DND-41 (cell line): ENCODE data around the gene TFEB.

Source experiments
- ATAC-seq: fragments of 200-7000 bp; cut with Tn5 transposase; 3 replicates; pipeline ENCODE4 v1.9.1; 2021; ENCODE audit warnings: low read depth; ENCODE audit not compliant: insufficient read depth
- DNase-seq: peaks from one replicate; pipeline ENCODE4 v3.0.0-alpha.2; 2020
- H2AFZ ChIP-seq: 2 replicates; pipeline ENCODE4 v1.6.0; 2012; ENCODE audit warnings: low read depth, low read length
- H3K27ac ChIP-seq: 2 replicates; pipeline ENCODE4 v1.5.1; 2012; ENCODE audit warnings: low read length, inconsistent platforms
- H3K27me3 ChIP-seq: fragments of 200-600 bp; sonication (generic); 2 replicates; pipeline ENCODE4 v1.6.0; 2012; ENCODE audit warnings: low read length, mild to moderate bottlenecking, inconsistent platforms; ENCODE audit not compliant: insufficient read depth, poor library complexity
- H3K36me3 ChIP-seq: 2 replicates; pipeline ENCODE4 v1.5.1; 2012; ENCODE audit warnings: low read length, inconsistent platforms; ENCODE audit not compliant: insufficient read depth
- H3K4me1 ChIP-seq: 2 replicates; pipeline ENCODE4 v1.5.1; 2012; ENCODE audit warnings: mild to moderate bottlenecking, low read length; ENCODE audit not compliant: insufficient read depth
- H3K4me2 ChIP-seq: 2 replicates; pipeline ENCODE4 v1.6.0; 2012; ENCODE audit warnings: mild to moderate bottlenecking, moderate library complexity, low read length, inconsistent platforms; ENCODE audit not compliant: insufficient read depth
- H3K4me3 ChIP-seq, 2 experiments: fragments of 200-600 bp in 1 of 2; shearing (Covaris generic) in 1 of 2; 2 replicates each; pipeline ENCODE4 v1.5.1; 2012 to 2016; ENCODE audit warnings: inconsistent platforms in 2 of 2, low read length in 2 of 2, mild to moderate bottlenecking in 2 of 2, low read depth in 1 of 2, moderate library complexity in 1 of 2
- H3K79me2 ChIP-seq: 2 replicates; pipeline ENCODE4 v1.6.0; 2012; ENCODE audit warnings: low read length, inconsistent platforms; ENCODE audit not compliant: insufficient read depth
- H3K9ac ChIP-seq: 2 replicates; pipeline ENCODE4 v1.6.0; 2012; ENCODE audit warnings: low read depth, mild to moderate bottlenecking, inconsistent platforms, low read length, moderate library complexity
- H3K9me3 ChIP-seq: 2 replicates; pipeline ENCODE4 v1.5.1; 2012; ENCODE audit warnings: low read length, moderate library complexity, mild to moderate bottlenecking, inconsistent platforms; ENCODE audit not compliant: insufficient read depth, severe bottlenecking
- H4K20me1 ChIP-seq: 2 replicates; pipeline ENCODE4 v1.6.0; 2012; ENCODE audit warnings: low read length; ENCODE audit not compliant: insufficient read depth
- EZH2 ChIP-seq: IDR thresholded peaks from 3 replicates; pipeline ENCODE4 v1.6.1; 2012; ENCODE audit warnings: borderline replicate concordance, low read depth, mild to moderate bottlenecking, moderate library complexity, low read length, inconsistent platforms; ENCODE audit not compliant: severe bottlenecking
- TF ChIP-seq, protein P1 (sequence below): IDR thresholded peaks from 2 replicates; pipeline ENCODE4 v1.5.1; 2012; ENCODE audit warnings: borderline replicate concordance, low read length, moderate library complexity, mild to moderate bottlenecking; ENCODE audit not compliant: poor library complexity, severe bottlenecking; ENCODE audit errors: extremely low read depth

Gene TFEB

DNA sequence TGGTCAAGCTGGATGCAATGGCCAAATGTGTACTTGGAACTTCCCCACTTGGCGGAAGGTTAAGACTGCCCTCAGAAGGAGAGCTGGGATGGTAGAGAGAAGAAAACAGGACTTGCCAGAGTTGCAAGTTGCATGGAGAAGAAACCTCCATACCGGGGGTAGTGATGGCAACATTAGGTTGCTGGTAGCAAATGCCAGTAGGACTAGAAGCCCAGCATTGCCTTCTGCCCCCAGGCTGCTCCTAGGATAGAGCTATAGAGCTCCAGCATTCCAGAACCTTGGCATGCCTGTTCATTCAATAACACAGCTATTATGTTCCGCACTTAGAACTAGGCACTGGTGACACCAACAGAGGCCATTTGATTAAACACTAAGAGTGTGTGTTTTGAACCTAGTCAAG, 26.6 kb downstream of the TFEB start:
- H3K27ac ChIP-seq: peak overlapping the region; percentile 72; the same call in 1 of the 2 replicates
- H3K36me3 ChIP-seq: no peaks in the 10 kb centered on the region
- H3K9me3 ChIP-seq: no peaks in the 10 kb centered on the region
- no peak overlapping the region for H2AFZ ChIP-seq
- DNase-seq: no peak
- no peaks in the 10 kb centered on the region for H3K27me3 ChIP-seq
- no peaks in the 10 kb centered on the region for H4K20me1 ChIP-seq
- H3K4me1 ChIP-seq: peaks cover 25% of the 10 kb centered on the region
- TF ChIP-seq, protein P1, sequence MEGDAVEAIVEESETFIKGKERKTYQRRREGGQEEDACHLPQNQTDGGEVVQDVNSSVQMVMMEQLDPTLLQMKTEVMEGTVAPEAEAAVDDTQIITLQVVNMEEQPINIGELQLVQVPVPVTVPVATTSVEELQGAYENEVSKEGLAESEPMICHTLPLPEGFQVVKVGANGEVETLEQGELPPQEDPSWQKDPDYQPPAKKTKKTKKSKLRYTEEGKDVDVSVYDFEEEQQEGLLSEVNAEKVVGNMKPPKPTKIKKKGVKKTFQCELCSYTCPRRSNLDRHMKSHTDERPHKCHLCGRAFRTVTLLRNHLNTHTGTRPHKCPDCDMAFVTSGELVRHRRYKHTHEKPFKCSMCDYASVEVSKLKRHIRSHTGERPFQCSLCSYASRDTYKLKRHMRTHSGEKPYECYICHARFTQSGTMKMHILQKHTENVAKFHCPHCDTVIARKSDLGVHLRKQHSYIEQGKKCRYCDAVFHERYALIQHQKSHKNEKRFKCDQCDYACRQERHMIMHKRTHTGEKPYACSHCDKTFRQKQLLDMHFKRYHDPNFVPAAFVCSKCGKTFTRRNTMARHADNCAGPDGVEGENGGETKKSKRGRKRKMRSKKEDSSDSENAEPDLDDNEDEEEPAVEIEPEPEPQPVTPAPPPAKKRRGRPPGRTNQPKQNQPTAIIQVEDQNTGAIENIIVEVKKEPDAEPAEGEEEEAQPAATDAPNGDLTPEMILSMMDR: no peak
- TF ChIP-seq EZH2: no peak
- ATAC-seq: no peak
- H3K9ac ChIP-seq: no peak overlapping the region
- H3K79me2 ChIP-seq: no peaks in the 10 kb centered on the region
- H3K4me3 ChIP-seq: no peak overlapping the region
- 0 out of 2 replicates have a peak overlapping the region, but pooled peaks have one; percentile 67 for H3K4me2 ChIP-seq

DNA sequence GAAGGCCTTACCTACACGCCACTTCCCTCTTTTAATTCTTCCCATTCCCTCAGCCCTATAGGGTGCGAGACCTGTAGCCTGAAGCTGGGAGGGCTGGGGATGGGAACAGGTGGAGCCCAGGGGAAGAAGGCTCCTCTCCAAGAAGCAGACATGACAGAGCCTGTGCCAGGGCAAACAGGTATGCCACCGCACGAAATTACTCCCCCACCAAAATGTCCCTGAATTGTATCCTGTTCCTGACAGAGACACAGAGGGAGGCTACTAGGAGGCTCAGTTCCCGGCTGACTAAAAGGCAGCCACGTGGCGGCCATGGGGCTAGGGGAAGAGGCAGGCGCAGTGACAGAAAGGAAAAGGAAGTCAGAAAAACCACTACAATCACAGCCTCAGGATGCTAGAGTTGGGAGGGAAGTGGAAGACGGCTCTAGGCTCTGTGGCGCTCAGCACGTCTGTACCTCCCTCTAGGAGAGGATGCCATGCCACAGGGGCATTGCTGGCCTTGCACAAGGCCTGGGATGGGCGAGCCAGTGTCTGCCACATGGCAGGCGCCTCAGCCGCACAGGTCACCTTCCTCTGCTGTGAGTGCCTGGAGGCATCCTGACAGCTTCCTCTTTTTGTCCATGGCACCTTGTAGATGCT, 27.7 kb downstream of the TFEB start:
- H3K4me2 ChIP-seq: peak overlapping the region; percentile 67
- H3K4me1 ChIP-seq: peaks cover 25% of the 10 kb centered on the region
- no peaks in the 10 kb centered on the region for H3K79me2 ChIP-seq
- peak; percentile 82 for DNase-seq
- peak overlapping the region; percentile 79 for H2AFZ ChIP-seq
- peak; percentile 97 for ATAC-seq
- peak overlapping the region; percentile 45 for H3K9ac ChIP-seq
- no peaks in the 10 kb centered on the region for H3K9me3 ChIP-seq
- H3K27ac ChIP-seq: peak overlapping the region; percentile 72
- H3K27me3 ChIP-seq: no peaks in the 10 kb centered on the region
- TF ChIP-seq, protein P1: no peak
- no peak for TF ChIP-seq EZH2
- H3K4me3 ChIP-seq: peak overlapping the region in 1 of 2 experiments; percentile 49; a peak in 2 of 4 replicates
- H4K20me1 ChIP-seq: no peaks in the 10 kb centered on the region
- H3K36me3 ChIP-seq: no peaks in the 10 kb centered on the region

- H3K27ac ChIP-seq: peak overlapping the region; percentile 72
- H3K4me3 ChIP-seq: peak overlapping the region in 1 of 2 experiments; percentile 49; a peak in 2 of 4 replicates
- peaks cover 25% of the 10 kb centered on the region for H3K4me1 ChIP-seq
- H3K9ac ChIP-seq: peak overlapping the region; percentile 45
- DNase-seq: peak; percentile 44
- H3K36me3 ChIP-seq: no peaks in the 10 kb centered on the region
- no peaks in the 10 kb centered on the region for H3K79me2 ChIP-seq
- H3K4me2 ChIP-seq: peak overlapping the region; percentile 67
- ATAC-seq: peak; percentile 34; the same call in 2 of the 3 replicates
- TF ChIP-seq EZH2: no peak
- TF ChIP-seq, protein P1: no peak
- no peaks in the 10 kb centered on the region for H4K20me1 ChIP-seq
- peak overlapping the region; percentile 79 for H2AFZ ChIP-seq
- H3K9me3 ChIP-seq: no peaks in the 10 kb centered on the region
- H3K27me3 ChIP-seq: no peaks in the 10 kb centered on the region
Measured at GRCh38 chr6:41706876-41707564, 28.4 kb downstream of the TFEB start.
